Neural crest cell (in vitro differentiated cells): ENCODE data around the gene AMIGO3. TPM values are rescaled to one million over a fixed set of nuclear protein-coding genes. Genes with fewer than 3 reads are reported as not detected.
"Not testable (repeated sequence)": the region's sequence is repeated elsewhere in the genome, so short reads cannot be mapped to it uniquely, and the experiment has no call there.

Source experiments
- DNase-seq: peaks from one replicate; pipeline ENCODE4 v3.0.0; 2021; ENCODE audit warnings: low read depth, mixed read lengths, low spot score
- H3K27ac Mint-ChIP-seq: one replicate; pipeline ENCODE4 v1.8.0; 2021; ENCODE audit warnings: mild to moderate bottlenecking, mixed read lengths; ENCODE audit not compliant: unreplicated experiment
- H3K27me3 Mint-ChIP-seq: 2 replicates; pipeline ENCODE4 v1.8.0; 2021; ENCODE audit warnings: low read depth, mild to moderate bottlenecking, mixed read lengths
- H3K36me3 Mint-ChIP-seq: 2 replicates; pipeline ENCODE4 v1.8.0; 2021; ENCODE audit warnings: low read depth, mild to moderate bottlenecking, mixed read lengths
- H3K4me1 Mint-ChIP-seq: 2 replicates; pipeline ENCODE4 v1.8.0; 2021; ENCODE audit warnings: mixed read lengths
- H3K4me3 Mint-ChIP-seq: one replicate; pipeline ENCODE4 v1.8.0; 2021; ENCODE audit warnings: mild to moderate bottlenecking, mixed read lengths
- H3K9me3 Mint-ChIP-seq: 2 replicates; pipeline ENCODE4 v1.8.0; 2021; ENCODE audit warnings: mixed read lengths
- CTCF ChIP-seq: fragments of 200-600 bp; sonication (generic); conservative IDR thresholded peaks from 2 replicates; pipeline ENCODE4 v1.5.0; 2021; ENCODE audit warnings: antibody characterized with exemption, mild to moderate bottlenecking
- total RNA-seq: library from RNA; stranded (reverse); gene quantifications from 2 replicates; pipeline ENCODE4 v1.2.1, GENCODE V29; 2021

The AMIGO3 gene
- total RNA-seq, 1 donor from 2014 or later: 0.96 TPM

GRCh38 chr3:49702672-49703071 is 16.8 kb downstream of the AMIGO3 start:
- no peaks in the 10 kb centered on the region for H3K27me3 Mint-ChIP-seq

GRCh38 chr3:49701388-49702077 is 18.0 kb downstream of the AMIGO3 start:
- Mint-ChIP-seq H3K27ac (no peak overlapping the region), H3K27me3 (no peaks in the 10 kb centered on the region), H3K9me3 (no peaks in the 10 kb centered on the region), H3K36me3 (no peaks in the 10 kb centered on the region), H3K4me1 (no peaks in the 10 kb centered on the region), H3K4me3 (no peak overlapping the region)
- no peak for DNase-seq
- peak; percentile 44 for TF ChIP-seq CTCF

More at GRCh38 chr3:49702672-49703071, 16.8 kb downstream of the AMIGO3 start:
- H3K4me3 Mint-ChIP-seq: no peak overlapping the region
- no peaks in the 10 kb centered on the region for H3K9me3 Mint-ChIP-seq
- H3K36me3 Mint-ChIP-seq: no peaks in the 10 kb centered on the region
- H3K4me1 Mint-ChIP-seq: no peaks in the 10 kb centered on the region
- TF ChIP-seq CTCF: no peak
- DNase-seq: no peak
- H3K27ac Mint-ChIP-seq: no peak overlapping the region

GRCh38 chr3:49700453-49701128 is 18.9 kb downstream of the AMIGO3 start:
- no peak for TF ChIP-seq CTCF
- no peak for DNase-seq
- no peaks in the 10 kb centered on the region for H3K4me1 Mint-ChIP-seq
- no peaks in the 10 kb centered on the region for H3K27me3 Mint-ChIP-seq
- H3K4me3 Mint-ChIP-seq: no peak overlapping the region
- no peak overlapping the region for H3K27ac Mint-ChIP-seq
- H3K9me3 Mint-ChIP-seq: no peaks in the 10 kb centered on the region
- H3K36me3 Mint-ChIP-seq: no peaks in the 10 kb centered on the region

GRCh38 chr3:49700014-49700413 is 19.5 kb downstream of the AMIGO3 start:
- TF ChIP-seq CTCF: no peak
- Mint-ChIP-seq H3K9me3 (no peaks in the 10 kb centered on the region), H3K36me3 (no peaks in the 10 kb centered on the region), H3K4me1 (no peaks in the 10 kb centered on the region), H3K27ac (no peak overlapping the region), H3K4me3 (no peak overlapping the region), H3K27me3 (no peaks in the 10 kb centered on the region)
- DNase-seq: no peak

GRCh38 chr3:49699281-49699979 is 20.1 kb downstream of the AMIGO3 start:
- H3K27me3 Mint-ChIP-seq: no peaks in the 10 kb centered on the region
- H3K9me3 Mint-ChIP-seq: no peaks in the 10 kb centered on the region
- H3K36me3 Mint-ChIP-seq: no peaks in the 10 kb centered on the region
- no peak overlapping the region for H3K27ac Mint-ChIP-seq
- TF ChIP-seq CTCF: no peak
- no peak overlapping the region for H3K4me3 Mint-ChIP-seq
- DNase-seq: no peak
- no peaks in the 10 kb centered on the region for H3K4me1 Mint-ChIP-seq

- H3K27ac Mint-ChIP-seq, DNase-seq, H3K36me3 Mint-ChIP-seq, H3K27me3 Mint-ChIP-seq, H3K4me1 Mint-ChIP-seq, H3K9me3 Mint-ChIP-seq, H3K4me3 Mint-ChIP-seq: not testable (repeated sequence)
Observed at GRCh38 chr3:49695350-49696015, 24.0 kb downstream of the AMIGO3 start.

- not testable (repeated sequence) for H3K27me3 Mint-ChIP-seq, H3K36me3 Mint-ChIP-seq, H3K27ac Mint-ChIP-seq, DNase-seq, H3K9me3 Mint-ChIP-seq
- Mint-ChIP-seq H3K4me1 (peaks cover 11% of the 10 kb centered on the region), H3K4me3 (peak overlapping the region; percentile 56)
Observed at GRCh38 chr3:49694409-49695070, 24.9 kb downstream of the AMIGO3 start.
